Prostate gland (tissue), 2 donors: Measurements from ENCODE around the gene CBLN4.

ENCODE experiments used
- CTCF ChIP-seq, 4 experiments: fragments of 200-600 bp in 2 of 4; fragments of 450-650 bp in 2 of 4; sonication (generic) in 2 of 4; IDR thresholded peaks; 1 replicate in 3 of 4; 2 replicates in 1 of 4; pipeline ENCODE4 v1.5.1; 2016 to 2019; ENCODE audit warnings: antibody characterized with exemption in 4 of 4, mild to moderate bottlenecking in 2 of 4, moderate library complexity in 2 of 4
- POLR2A ChIP-seq: fragments of 450-650 bp; IDR thresholded peaks from one replicate; pipeline ENCODE4 v1.6.1; 2016; ENCODE audit warnings: antibody characterized with exemption, mild to moderate bottlenecking
- POLR2AphosphoS5 ChIP-seq: sonication (generic); formaldehyde crosslinking; IDR thresholded peaks from one replicate; pipeline ENCODE4 v1.6.1; 2017; ENCODE audit warnings: antibody characterized with exemption

GRCh38 chr20:56004611-56005388 lies 519 bp downstream of the CBLN4 start:
- TF ChIP-seq CTCF (IDR thresholded peaks at IDR 0.05) (no peak), POLR2A (no peak), POLR2AphosphoS5 (no peak)
